HEK293 (cell line): ENCODE measurements around the gene TMEM150C.

Experiments
- CTCF ChIA-PET: fragments of 350-600 bp; formaldehyde crosslinking; extraction: SDS; loops from one replicate; lab custom pipeline; 2021; ENCODE audit warnings: antibody characterized with exemption; lab: Yijun Ruan, JAX
- POLR2A ChIA-PET: fragments of 300-600 bp; formaldehyde crosslinking; extraction: SDS; loops from one replicate; lab custom pipeline; 2020; ENCODE audit warnings: antibody characterized with exemption, inconsistent platforms; lab: Yijun Ruan, JAX
- H3K27ac ChIP-seq: fragments of 200-500 bp; sonication (Bioruptor generic); 2 replicates; pipeline ENCODE4 v1.5.1; 2014; ENCODE audit warnings: low read depth, low read length, control low read depth, inconsistent platforms; ENCODE audit errors: extremely low read depth
- H3K36me3 ChIP-seq, 2 experiments: fragments of 200-500 bp in 1 of 2; sonication (Bioruptor generic) in 1 of 2; 1 replicate in 1 of 2; 2 replicates in 1 of 2; pipeline ENCODE4 v1.5.1; 2014 to 2017; ENCODE audit warnings: inconsistent platforms in 2 of 2, low read length in 2 of 2; ENCODE audit not compliant: control insufficient read depth in 2 of 2, insufficient read depth in 1 of 2
- H3K4me1 ChIP-seq: fragments of 200-500 bp; sonication (Bioruptor generic); 2 replicates; pipeline ENCODE4 v1.5.1; 2014; ENCODE audit warnings: mild to moderate bottlenecking, low read length, inconsistent platforms; ENCODE audit not compliant: control insufficient read depth, insufficient read depth
- H3K4me3 ChIP-seq: 2 replicates; pipeline ENCODE4 v1.5.1; 2011; ENCODE audit warnings: low read depth, mild to moderate bottlenecking, control low read depth, low read length, moderate library complexity
- H3K9me3 ChIP-seq: fragments of 200-500 bp; sonication (Bioruptor generic); 2 replicates; pipeline ENCODE4 v1.5.1; 2014; ENCODE audit warnings: low read depth, low read length, inconsistent platforms; ENCODE audit not compliant: control insufficient read depth, insufficient read depth
- EGR2 ChIP-seq: fragments of 450-650 bp; formaldehyde crosslinking; IDR thresholded peaks from 2 replicates; pipeline ENCODE4 v1.5.1; 2016; ENCODE audit warnings: low read depth, missing biosample characterization, missing genetic modification characterization
- FEZF1 ChIP-seq: fragments of 450-650 bp; formaldehyde crosslinking; IDR thresholded peaks from 2 replicates; pipeline ENCODE4 v1.5.1; 2016; ENCODE audit warnings: missing biosample characterization, missing genetic modification characterization
- HOXC10 ChIP-seq: sonication (generic); formaldehyde crosslinking; IDR thresholded peaks from 2 replicates; pipeline ENCODE4 v1.8.1; 2023; ENCODE audit warnings: mild to moderate bottlenecking, missing genetic modification reagents
- KLF7 ChIP-seq: fragments of 450-650 bp; formaldehyde crosslinking; IDR thresholded peaks from 2 replicates; pipeline ENCODE4 v1.5.1; 2016; ENCODE audit warnings: missing biosample characterization, missing genetic modification characterization, borderline replicate concordance
- MYNN ChIP-seq: fragments of 450-650 bp; formaldehyde crosslinking; IDR thresholded peaks from 2 replicates; pipeline ENCODE4 v1.5.1; 2016; ENCODE audit warnings: missing biosample characterization, missing genetic modification characterization, borderline replicate concordance
- PBX3 ChIP-seq: sonication (generic); formaldehyde crosslinking; IDR thresholded peaks from 2 replicates; pipeline ENCODE4 v1.8.1; 2022; ENCODE audit warnings: mild to moderate bottlenecking, moderate library complexity, missing genetic modification reagents
- SCRT1 ChIP-seq: fragments of 450-650 bp; formaldehyde crosslinking; IDR thresholded peaks from 2 replicates; pipeline ENCODE4 v1.5.1; 2016; ENCODE audit warnings: missing biosample characterization, missing genetic modification characterization, borderline replicate concordance
- ZBTB11 ChIP-seq: fragments of 450-650 bp; formaldehyde crosslinking; conservative IDR thresholded peaks from 2 replicates; pipeline ENCODE4 v1.5.1; 2016; ENCODE audit warnings: low read depth, missing biosample characterization, missing genetic modification characterization
- ZBTB48 ChIP-seq: fragments of 450-650 bp; formaldehyde crosslinking; IDR thresholded peaks from 2 replicates; pipeline ENCODE4 v1.5.1; 2016; ENCODE audit warnings: missing biosample characterization, missing genetic modification characterization
- ZNF112 ChIP-seq: fragments of 450-650 bp; formaldehyde crosslinking; IDR thresholded peaks from 2 replicates; pipeline ENCODE4 v1.5.0; 2017; ENCODE audit warnings: missing biosample characterization, missing genetic modification characterization
- ZNF114 ChIP-seq: fragments of 450-650 bp; formaldehyde crosslinking; IDR thresholded peaks from 2 replicates; pipeline ENCODE4 v1.5.0; 2017; ENCODE audit warnings: missing biosample characterization, missing genetic modification characterization
- ZNF133 ChIP-seq: fragments of 450-650 bp; formaldehyde crosslinking; IDR thresholded peaks from 2 replicates; pipeline ENCODE4 v1.5.1; 2016; ENCODE audit warnings: missing biosample characterization, missing genetic modification characterization
- ZNF214 ChIP-seq: fragments of 450-650 bp; formaldehyde crosslinking; IDR thresholded peaks from 2 replicates; pipeline ENCODE4 v1.5.1; 2017; ENCODE audit warnings: missing biosample characterization, mild to moderate bottlenecking, missing genetic modification characterization, borderline replicate concordance
- ZNF335 ChIP-seq: fragments of 450-650 bp; formaldehyde crosslinking; conservative IDR thresholded peaks from 2 replicates; pipeline ENCODE4 v1.5.1; 2016; ENCODE audit warnings: missing biosample characterization, missing genetic modification characterization
- ZNF362 ChIP-seq: fragments of 450-650 bp; formaldehyde crosslinking; IDR thresholded peaks from 2 replicates; pipeline ENCODE4 v1.5.1; 2016; ENCODE audit warnings: missing biosample characterization, missing genetic modification characterization
- ZNF366 ChIP-seq: fragments of 450-650 bp; formaldehyde crosslinking; conservative IDR thresholded peaks from 2 replicates; pipeline ENCODE4 v1.5.1; 2016; ENCODE audit warnings: missing biosample characterization, missing genetic modification characterization
- ZNF48 ChIP-seq: fragments of 450-650 bp; formaldehyde crosslinking; IDR thresholded peaks from 2 replicates; pipeline ENCODE4 v1.5.1; 2016; ENCODE audit warnings: missing biosample characterization, missing genetic modification characterization
- ZNF555 ChIP-seq: fragments of 450-650 bp; formaldehyde crosslinking; conservative IDR thresholded peaks from 2 replicates; pipeline ENCODE4 v1.5.1; 2017; ENCODE audit warnings: missing biosample characterization, mild to moderate bottlenecking, missing genetic modification characterization, inconsistent platforms
- ZNF558 ChIP-seq: fragments of 450-650 bp; formaldehyde crosslinking; IDR thresholded peaks from 2 replicates; pipeline ENCODE4 v1.5.1; 2016; ENCODE audit warnings: missing biosample characterization, missing genetic modification characterization
- ZNF585B ChIP-seq: fragments of 450-650 bp; formaldehyde crosslinking; IDR thresholded peaks from 2 replicates; pipeline ENCODE4 v1.5.1; 2016; ENCODE audit warnings: missing biosample characterization, missing genetic modification characterization
- ZNF610 ChIP-seq: fragments of 450-650 bp; formaldehyde crosslinking; IDR thresholded peaks from 2 replicates; pipeline ENCODE4 v1.5.1; 2016; ENCODE audit warnings: missing biosample characterization, missing genetic modification characterization, borderline replicate concordance
- ZNF645 ChIP-seq: fragments of 450-650 bp; formaldehyde crosslinking; IDR thresholded peaks from 2 replicates; pipeline ENCODE4; 2016; ENCODE audit warnings: missing biosample characterization, missing genetic modification characterization
- ZNF660 ChIP-seq: fragments of 450-650 bp; IDR thresholded peaks from 2 replicates; pipeline ENCODE4 v1.5.1; 2018; ENCODE audit warnings: missing biosample characterization, mild to moderate bottlenecking, missing genetic modification characterization
- ZNF830 ChIP-seq: fragments of 450-650 bp; IDR thresholded peaks from 2 replicates; pipeline ENCODE4 v1.5.0; 2018; ENCODE audit warnings: missing biosample characterization, missing genetic modification characterization, low read depth, mild to moderate bottlenecking, moderate library complexity
- ZSCAN4 ChIP-seq: fragments of 450-650 bp; formaldehyde crosslinking; IDR thresholded peaks from 2 replicates; pipeline ENCODE4 v1.5.1; 2017; ENCODE audit warnings: missing biosample characterization, missing genetic modification characterization
- ZSCAN5A ChIP-seq: fragments of 450-650 bp; formaldehyde crosslinking; IDR thresholded peaks from 2 replicates; pipeline ENCODE4 v1.5.1; 2016; ENCODE audit warnings: missing biosample characterization, missing genetic modification characterization
- ZXDB ChIP-seq: fragments of 450-650 bp; formaldehyde crosslinking; IDR thresholded peaks from 2 replicates; pipeline ENCODE4 v1.5.1; 2016; ENCODE audit warnings: missing biosample characterization, missing genetic modification characterization

Gene TMEM150C

GRCh38 chr4:82434949-82435348, 126.8 kb downstream of the TMEM150C start:
- POLR2A ChIA-PET, result no interaction called here
- H3K27ac ChIP-seq, result no peak overlapping the region
- CTCF ChIA-PET, result interaction anchor here (0.8 kb wide), 1 partner anchor 62 kb away, joined by 3 read pairs; no protein-coding TSS in a partner anchor
- no peak overlapping the region for H3K4me3 ChIP-seq
- H3K36me3 ChIP-seq, result peaks cover 0 to 13% of the 10 kb centered on the region in 2 experiments; a peak in 2 of 3 replicates
- H3K4me1 ChIP-seq, result no peaks in the 10 kb centered on the region
- H3K9me3 ChIP-seq, result no peaks in the 10 kb centered on the region
- TF ChIP-seq ZBTB11 (tag by site-specific recombination) (no peak), KLF7 (tag by site-specific recombination) (no peak), ZNF366 (no peak), ZNF335 (tag by site-specific recombination) (no peak), ZNF48 (no peak), ZBTB48 (tag by site-specific recombination) (no peak), ZSCAN4 (tag by site-specific recombination) (no peak), ZNF112 (tag by site-specific recombination) (no peak), ZNF362 (tag by site-specific recombination) (no peak), ZNF114 (tag by site-specific recombination) (no peak), ZNF555 (tag by site-specific recombination) (no peak), MYNN (no peak), ZSCAN5A (tag by site-specific recombination) (no peak), EGR2 (tag by site-specific recombination) (no peak), PBX3 (CRISPR knock-in tag) (no peak), ZNF558 (tag by site-specific recombination) (no peak), FEZF1 (tag by site-specific recombination) (no peak), ZXDB (tag by site-specific recombination) (no peak)

- ChIA-PET POLR2A (no interaction called here), CTCF (no interaction called here)
- no peak for TF ChIP-seq ZNF660
- TF ChIP-seq ZNF214 (tag by site-specific recombination), result no peak
- TF ChIP-seq ZNF133 (tag by site-specific recombination), result no peak
- TF ChIP-seq ZNF645 (tag by site-specific recombination), result no peak
- no peak for TF ChIP-seq HOXC10 (CRISPR knock-in tag)
- TF ChIP-seq ZNF610 (tag by site-specific recombination), result no peak
- TF ChIP-seq SCRT1, result no peak
- no peak for TF ChIP-seq ZNF830 (tag by site-specific recombination)
- TF ChIP-seq ZNF585B, result no peak
- H3K4me3 ChIP-seq, result no peak overlapping the region
- H3K9me3 ChIP-seq, result no peaks in the 10 kb centered on the region
- H3K36me3 ChIP-seq, result peaks cover 0 to 10% of the 10 kb centered on the region in 2 experiments; a peak in 2 of 3 replicates
- no peak overlapping the region for H3K27ac ChIP-seq
- H3K4me1 ChIP-seq, result no peaks in the 10 kb centered on the region
These were observed 128.0 kb downstream of the TMEM150C start for GRCh38 chr4:82433791-82434190.
